K562 (cell line): ENCODE results near the gene NOXRED1.

Experiments used
- CBX2 ChIP-seq: fragments of 200-600 bp; sonication (generic); IDR thresholded peaks from one replicate; pipeline ENCODE4 v1.6.1; 2012; ENCODE audit warnings: mild to moderate bottlenecking, low read length, inconsistent platforms; ENCODE audit not compliant: insufficient read depth, poor library complexity, severe bottlenecking
- CTCF ChIP-seq, 3 experiments: IDR thresholded peaks in 2 of 3; conservative IDR thresholded peaks in 1 of 3; 2 replicates each; pipeline ENCODE4 v1.5.1; 2011 to 2012; ENCODE audit warnings: low read length in 3 of 3, mild to moderate bottlenecking in 3 of 3, control low read depth in 2 of 3, improper control_type of control experiment in 1 of 3, inconsistent platforms in 1 of 3, low read depth in 1 of 3, mixed read lengths in 1 of 3, moderate library complexity in 1 of 3; ENCODE audit not compliant: insufficient read depth in 2 of 3
- MTF1 ChIP-seq: fragments of 250-450 bp; sonication (Bioruptor Pico); IDR thresholded peaks from 2 replicates; pipeline ENCODE4 v1.9.0; 2021; ENCODE audit warnings: moderate library complexity, mild to moderate bottlenecking, inconsistent platforms, borderline replicate concordance
- RAD21 ChIP-seq, 2 experiments: fragments of 250-450 bp in 1 of 2; fragments of 450-650 bp in 1 of 2; sonication (Bioruptor Pico) in 1 of 2; formaldehyde crosslinking in 1 of 2; IDR thresholded peaks in 1 of 2; conservative IDR thresholded peaks in 1 of 2; 2 replicates each; pipeline versions ENCODE4 v1.4.0 to v1.8.0; 2020 to 2022; ENCODE audit warnings: mild to moderate bottlenecking in 2 of 2, moderate library complexity in 1 of 2
- TF ChIP-seq, protein P1 (sequence below): sonication (generic); formaldehyde crosslinking; IDR thresholded peaks from 2 replicates; pipeline ENCODE4 v1.8.0; 2022; ENCODE audit warnings: missing genetic modification reagents, mild to moderate bottlenecking, borderline replicate concordance

GRCh38 chr14:77356899-77357298 lies 66.4 kb downstream of the NOXRED1 start:
- no peak for TF ChIP-seq RAD21 (CRISPR knock-in tag; conservative IDR thresholded peaks at IDR 0.05 in 1 of 2, IDR thresholded peaks at IDR 0.05 in 1 of 2)
- no peak for TF ChIP-seq CTCF (IDR thresholded peaks at IDR 0.05 in 2 of 3, conservative IDR thresholded peaks at IDR 0.05 in 1 of 3; ENCODE audit: insufficient read depth in 2 of 3, low read depth in 1 of 3, low read length in 3 of 3)
- TF ChIP-seq CBX2: no peak
- TF ChIP-seq, protein P1, sequence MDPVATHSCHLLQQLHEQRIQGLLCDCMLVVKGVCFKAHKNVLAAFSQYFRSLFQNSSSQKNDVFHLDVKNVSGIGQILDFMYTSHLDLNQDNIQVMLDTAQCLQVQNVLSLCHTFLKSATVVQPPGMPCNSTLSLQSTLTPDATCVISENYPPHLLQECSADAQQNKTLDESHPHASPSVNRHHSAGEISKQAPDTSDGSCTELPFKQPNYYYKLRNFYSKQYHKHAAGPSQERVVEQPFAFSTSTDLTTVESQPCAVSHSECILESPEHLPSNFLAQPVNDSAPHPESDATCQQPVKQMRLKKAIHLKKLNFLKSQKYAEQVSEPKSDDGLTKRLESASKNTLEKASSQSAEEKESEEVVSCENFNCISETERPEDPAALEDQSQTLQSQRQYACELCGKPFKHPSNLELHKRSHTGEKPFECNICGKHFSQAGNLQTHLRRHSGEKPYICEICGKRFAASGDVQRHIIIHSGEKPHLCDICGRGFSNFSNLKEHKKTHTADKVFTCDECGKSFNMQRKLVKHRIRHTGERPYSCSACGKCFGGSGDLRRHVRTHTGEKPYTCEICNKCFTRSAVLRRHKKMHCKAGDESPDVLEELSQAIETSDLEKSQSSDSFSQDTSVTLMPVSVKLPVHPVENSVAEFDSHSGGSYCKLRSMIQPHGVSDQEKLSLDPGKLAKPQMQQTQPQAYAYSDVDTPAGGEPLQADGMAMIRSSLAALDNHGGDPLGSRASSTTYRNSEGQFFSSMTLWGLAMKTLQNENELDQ (CRISPR knock-in tag): no peak
- no peak for TF ChIP-seq MTF1 (CRISPR knock-in tag)
